Activated CD4-positive, alpha-beta T cell treated with anti-CD3 and anti-CD28 coated beads for 1 hour (primary cell): Measurements from ENCODE around the gene PCDHA6.
"Not testable (repeated sequence)": the region's sequence is repeated elsewhere in the genome, so short reads cannot be mapped to it uniquely, and the experiment has no call there.

Experiments used
- DNase-seq: peaks from one replicate; pipeline ENCODE4 v3.0.0-alpha.2; 2020

Gene PCDHA6

DNA sequence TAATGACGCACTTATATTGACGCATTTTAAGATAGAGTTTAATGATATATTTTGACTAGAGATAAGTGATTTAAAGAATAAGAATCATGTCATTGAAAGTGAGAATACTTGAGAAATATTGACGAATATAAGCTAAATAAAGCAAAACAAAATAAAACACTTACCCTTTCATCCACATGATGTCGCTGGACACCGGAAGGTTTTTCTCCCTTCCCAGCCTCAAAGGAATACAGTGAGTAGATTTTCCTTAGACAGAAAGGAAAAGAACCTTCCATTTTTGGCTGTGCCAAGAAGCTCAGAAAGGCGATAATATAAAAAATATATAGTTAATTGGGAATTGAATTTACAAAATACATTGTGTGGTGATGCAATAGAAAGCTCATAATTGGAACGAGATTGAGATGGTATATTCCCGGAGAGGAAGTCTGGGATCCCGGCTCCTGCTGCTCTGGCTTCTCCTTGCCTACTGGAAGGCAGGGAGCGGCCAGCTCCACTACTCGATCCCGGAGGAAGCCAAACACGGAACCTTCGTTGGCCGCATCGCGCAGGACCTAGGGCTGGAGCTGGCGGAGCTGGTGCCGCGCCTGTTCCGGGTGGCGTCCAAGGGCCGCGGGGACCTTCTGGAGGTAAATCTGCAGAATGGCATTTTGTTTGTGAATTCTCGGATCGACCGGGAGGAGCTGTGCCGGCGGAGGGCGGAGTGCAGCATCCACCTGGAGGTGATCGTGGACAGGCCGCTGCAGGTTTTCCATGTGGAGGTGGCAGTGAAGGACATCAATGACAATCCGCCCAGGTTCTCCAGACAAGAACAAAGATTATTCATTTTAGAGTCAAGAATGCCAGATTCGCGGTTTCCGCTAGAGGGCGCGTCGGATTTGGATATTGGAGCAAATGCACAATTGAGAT lies 6.1 kb upstream of the PCDHA6 start, which contains the start of gene PCDHA5:
Gene PCDHA5 (plus strand): TSS at position 239 of the 906 bp plus-strand sequence.
- no peak for DNase-seq

DNA sequence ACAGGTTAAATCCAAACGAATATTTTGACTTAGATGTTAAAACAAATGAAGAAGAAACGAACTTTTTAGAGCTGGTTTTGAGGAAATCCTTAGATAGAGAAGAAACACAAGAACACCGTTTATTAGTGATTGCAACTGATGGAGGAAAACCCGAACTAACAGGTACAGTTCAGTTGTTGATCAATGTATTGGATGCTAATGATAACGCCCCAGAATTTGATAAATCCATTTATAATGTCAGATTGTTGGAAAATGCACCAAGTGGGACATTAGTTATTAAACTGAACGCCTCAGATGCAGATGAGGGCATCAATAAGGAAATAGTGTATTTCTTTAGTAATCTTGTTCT lies 5.5 kb upstream of the PCDHA6 start:
- DNase-seq: no peak

DNA sequence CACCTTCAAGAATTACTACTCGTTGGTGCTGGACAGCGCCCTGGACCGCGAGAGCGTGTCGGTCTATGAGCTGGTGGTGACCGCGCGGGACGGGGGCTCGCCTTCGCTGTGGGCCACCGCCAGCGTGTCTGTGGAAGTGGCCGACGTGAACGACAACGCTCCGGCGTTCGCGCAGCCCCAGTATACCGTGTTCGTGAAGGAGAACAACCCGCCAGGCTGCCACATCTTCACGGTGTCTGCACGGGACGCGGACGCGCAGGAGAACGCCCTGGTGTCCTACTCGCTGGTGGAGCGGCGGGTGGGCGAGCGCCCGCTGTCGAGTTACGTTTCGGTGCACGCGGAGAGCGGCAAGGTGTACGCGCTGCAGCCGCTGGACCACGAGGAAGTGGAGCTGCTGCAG lies 4.8 kb upstream of the PCDHA6 start:
- not testable (repeated sequence) for DNase-seq

DNA sequence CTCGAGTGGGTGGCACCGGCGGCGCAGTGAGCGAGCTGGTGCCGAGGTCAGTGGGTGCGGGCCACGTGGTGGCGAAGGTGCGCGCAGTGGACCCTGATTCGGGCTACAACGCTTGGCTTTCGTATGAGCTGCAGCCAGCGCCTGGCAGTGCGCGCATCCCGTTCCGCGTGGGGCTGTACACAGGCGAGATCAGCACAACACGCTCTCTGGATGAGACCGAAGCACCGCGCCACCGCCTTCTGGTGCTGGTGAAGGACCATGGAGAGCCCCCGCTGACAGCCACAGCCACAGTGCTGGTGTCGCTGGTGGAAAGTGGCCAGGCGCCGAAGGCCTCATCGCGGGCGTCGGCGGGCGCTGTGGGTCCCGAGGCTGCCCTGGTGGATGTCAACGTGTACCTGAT lies 4.3 kb upstream of the PCDHA6 start:
- no peak for DNase-seq

DNA sequence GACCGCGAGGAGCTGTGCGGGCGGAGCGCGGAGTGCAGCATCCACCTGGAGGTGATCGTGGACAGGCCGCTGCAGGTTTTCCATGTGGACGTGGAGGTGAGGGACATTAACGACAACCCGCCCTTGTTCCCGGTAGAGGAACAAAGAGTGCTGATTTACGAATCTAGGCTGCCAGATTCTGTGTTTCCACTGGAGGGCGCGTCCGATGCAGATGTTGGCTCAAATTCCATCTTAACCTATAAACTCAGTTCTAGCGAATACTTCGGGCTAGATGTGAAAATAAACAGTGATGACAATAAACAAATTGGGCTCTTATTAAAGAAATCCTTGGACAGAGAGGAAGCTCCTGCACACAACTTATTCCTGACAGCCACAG lies 590 bp downstream of the PCDHA6 start:
- DNase-seq: no peak

DNA sequence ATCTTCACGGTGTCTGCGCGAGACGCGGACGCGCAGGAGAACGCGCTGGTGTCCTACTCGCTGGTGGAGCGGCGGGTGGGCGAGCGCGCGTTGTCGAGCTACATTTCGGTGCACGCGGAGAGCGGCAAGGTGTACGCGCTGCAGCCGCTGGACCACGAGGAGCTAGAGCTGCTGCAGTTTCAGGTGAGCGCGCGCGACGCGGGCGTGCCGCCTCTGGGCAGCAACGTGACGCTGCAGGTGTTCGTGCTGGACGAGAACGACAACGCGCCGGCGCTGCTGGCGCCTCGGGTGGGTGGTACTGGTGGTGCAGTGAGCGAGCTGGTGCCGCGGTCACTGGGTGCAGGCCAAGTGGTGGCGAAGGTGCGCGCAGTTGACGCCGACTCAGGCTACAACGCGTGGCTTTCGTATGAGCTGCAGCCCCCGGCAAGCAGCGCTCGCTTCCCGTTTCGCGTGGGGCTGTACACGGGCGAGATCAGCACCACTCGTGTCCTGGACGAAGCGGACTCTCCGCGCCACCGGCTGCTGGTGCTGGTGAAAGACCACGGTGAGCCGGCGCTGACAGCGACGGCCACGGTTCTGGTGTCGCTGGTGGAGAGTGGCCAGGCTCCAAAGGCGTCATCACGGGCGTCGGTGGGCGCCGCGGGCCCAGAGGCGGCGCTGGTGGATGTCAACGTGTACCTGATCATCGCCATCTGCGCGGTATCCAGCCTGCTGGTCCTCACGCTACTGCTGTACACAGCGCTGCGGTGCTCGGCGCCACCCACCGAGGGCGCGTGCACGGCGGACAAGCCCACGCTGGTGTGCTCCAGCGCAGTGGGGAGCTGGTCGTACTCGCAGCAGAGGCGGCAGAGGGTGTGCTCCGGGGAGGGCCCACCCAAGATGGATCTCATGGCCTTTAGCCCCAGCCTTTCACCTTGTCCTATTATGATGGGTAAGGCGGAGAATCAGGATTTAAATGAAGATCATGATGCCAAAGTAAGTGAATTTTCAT lies 2.0 kb downstream of the PCDHA6 start:
- DNase-seq: not testable (repeated sequence)

DNA sequence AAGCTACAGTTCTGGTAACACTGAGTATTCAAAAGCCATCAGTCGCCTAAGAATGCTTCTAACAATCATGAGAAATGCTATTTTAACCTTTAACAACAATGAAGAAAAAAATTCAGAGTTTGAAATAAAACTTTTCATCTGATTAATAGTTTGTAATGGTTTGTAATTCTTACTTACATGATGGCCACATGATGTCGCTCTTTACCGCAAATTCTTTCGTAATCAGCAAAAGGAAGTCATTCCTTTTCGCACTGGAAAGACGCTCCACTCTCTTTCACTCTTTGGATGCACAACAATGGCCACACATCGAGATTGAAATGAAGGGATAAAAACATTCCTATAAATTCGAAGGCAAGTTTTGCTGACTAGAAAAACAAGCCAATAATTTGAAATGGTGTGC lies 6.2 kb downstream of the PCDHA6 start, which contains the start of gene PCDHA7:
Gene PCDHA7 (plus strand): TSS at position 277 of the 400 bp plus-strand sequence. CDS start 115 bp downstream, at position 392.
- no peak for DNase-seq

DNA sequence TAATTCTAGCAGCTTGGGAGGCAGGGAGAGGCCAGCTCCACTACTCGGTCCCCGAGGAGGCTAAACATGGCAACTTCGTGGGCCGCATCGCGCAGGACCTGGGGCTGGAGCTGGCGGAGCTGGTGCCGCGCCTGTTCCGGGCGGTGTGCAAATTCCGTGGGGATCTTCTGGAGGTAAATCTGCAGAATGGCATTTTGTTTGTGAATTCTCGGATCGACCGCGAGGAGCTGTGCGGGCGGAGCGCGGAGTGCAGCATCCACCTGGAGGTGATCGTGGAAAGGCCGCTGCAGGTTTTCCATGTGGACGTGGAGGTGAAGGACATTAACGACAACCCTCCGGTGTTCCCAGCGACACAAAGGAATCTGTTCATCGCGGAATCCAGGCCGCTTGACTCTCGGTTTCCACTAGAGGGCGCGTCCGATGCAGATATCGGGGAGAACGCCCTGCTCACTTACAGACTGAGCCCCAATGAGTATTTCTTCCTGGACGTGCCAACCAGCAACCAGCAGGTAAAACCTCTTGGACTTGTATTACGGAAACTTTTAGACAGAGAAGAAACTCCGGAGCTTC lies 6.8 kb downstream of the PCDHA6 start:
- DNase-seq: not testable (repeated sequence)

DNA sequence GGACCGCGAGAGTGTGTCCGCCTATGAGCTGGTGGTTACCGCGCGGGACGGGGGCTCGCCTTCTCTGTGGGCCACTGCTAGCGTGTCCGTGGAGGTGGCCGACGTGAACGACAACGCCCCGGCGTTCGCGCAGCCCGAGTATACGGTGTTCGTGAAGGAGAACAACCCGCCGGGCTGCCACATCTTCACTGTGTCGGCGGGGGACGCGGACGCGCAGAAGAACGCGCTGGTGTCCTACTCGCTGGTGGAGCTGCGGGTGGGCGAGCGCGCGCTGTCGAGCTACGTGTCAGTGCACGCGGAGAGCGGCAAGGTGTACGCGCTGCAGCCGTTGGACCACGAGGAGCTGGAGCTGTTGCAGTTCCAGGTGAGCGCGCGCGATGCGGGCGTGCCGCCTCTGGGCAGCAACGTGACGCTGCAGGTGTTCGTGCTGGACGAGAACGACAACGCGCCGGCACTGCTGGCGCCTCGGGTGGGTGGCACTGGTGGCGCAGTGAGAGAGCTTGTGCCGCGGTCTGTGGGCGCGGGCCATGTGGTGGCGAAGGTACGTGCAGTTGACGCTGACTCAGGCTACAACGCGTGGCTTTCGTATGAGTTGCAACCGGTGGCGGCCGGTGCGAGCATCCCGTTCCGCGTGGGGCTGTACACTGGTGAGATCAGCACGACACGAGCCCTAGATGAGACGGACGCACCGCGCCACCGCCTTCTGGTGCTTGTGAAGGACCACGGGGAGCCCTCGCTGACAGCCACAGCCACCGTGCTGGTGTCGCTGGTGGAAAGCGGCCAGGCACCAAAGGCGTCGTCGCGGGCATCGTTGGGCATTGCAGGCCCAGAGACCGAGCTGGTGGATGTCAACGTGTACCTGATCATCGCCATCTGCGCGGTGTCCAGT lies 8.1 kb downstream of the PCDHA6 start:
- no peak for DNase-seq

DNA sequence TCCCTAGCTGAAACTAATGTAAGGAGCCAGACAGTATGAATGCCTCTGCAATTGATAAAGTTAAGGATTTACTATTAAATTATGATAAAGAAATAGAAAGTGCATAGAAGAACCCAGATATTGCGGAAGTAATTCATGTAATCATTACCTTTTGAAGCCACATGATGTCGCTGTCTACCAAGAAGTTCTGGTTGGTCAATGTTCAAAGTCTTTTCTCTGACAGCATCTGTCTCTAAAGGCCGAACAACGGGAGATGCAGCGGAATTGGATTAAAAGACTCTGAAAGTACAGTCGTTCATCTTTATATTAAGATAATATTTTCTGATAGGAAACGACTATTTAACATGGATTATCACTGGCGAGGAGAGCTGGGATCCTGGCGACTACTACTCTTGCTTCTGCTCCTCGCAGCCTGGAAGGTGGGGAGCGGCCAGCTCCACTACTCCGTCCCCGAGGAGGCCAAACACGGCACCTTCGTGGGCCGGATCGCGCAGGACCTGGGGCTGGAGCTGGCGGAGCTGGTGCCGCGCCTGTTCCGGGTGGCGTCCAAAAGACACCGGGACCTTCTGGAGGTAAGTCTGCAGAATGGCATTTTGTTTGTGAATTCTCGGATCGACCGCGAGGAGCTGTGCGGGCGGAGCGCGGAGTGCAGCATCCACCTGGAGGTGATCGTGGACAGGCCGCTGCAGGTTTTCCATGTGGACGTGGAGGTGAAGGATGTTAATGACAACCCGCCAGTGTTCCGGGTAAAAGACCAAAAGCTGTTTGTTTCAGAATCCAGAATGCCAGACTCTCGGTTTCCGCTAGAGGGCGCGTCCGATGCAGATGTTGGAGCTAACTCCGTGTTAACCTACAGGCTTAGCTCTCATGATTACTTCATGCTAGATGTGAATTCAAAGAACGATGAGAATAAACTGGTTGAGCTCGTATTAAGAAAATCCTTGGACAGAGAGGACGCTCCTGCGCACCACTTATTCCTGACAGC lies 13.5 kb downstream of the PCDHA6 start, which contains the start of gene PCDHA8:
Gene PCDHA8 (plus strand): TSS at position 210 of the 985 bp plus-strand sequence. CDS start 135 bp downstream, at position 345.
- no peak for DNase-seq

DNA sequence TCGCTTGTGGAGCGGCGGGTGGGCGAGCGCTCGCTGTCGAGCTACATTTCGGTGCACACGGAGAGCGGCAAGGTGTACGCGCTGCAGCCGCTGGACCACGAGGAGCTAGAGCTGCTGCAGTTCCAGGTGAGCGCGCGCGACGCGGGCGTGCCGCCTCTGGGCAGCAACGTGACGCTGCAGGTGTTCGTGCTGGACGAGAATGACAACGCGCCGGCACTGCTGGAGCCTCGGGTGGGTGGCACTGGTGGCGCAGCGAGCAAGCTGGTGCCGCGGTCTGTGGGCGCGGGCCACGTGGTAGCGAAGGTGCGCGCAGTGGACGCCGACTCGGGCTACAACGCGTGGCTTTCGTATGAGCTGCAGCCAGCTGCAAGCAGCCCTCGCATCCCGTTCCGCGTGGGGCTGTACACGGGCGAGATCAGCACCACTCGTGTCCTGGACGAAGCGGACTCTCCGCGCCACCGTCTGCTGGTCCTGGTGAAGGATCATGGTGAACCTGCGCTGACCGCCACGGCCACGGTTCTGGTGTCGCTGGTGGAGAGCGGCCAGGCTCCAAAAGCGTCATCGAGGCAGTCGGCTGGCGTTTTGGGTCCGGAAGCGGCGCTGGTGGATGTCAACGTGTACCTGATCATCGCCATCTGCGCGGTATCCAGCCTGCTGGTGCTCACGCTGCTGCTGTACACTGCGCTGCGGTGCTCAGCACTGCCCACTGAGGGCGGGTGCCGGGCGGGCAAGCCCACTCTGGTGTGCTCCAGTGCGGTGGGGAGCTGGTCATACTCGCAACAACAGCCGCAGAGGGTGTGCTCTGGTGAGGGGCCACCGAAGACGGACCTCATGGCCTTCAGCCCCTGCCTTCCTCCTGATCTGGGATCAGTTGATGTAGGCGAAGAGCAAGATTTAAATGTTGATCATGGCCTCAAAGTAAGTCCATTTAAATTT lies 15.3 kb downstream of the PCDHA6 start:
- DNase-seq: no peak

DNA sequence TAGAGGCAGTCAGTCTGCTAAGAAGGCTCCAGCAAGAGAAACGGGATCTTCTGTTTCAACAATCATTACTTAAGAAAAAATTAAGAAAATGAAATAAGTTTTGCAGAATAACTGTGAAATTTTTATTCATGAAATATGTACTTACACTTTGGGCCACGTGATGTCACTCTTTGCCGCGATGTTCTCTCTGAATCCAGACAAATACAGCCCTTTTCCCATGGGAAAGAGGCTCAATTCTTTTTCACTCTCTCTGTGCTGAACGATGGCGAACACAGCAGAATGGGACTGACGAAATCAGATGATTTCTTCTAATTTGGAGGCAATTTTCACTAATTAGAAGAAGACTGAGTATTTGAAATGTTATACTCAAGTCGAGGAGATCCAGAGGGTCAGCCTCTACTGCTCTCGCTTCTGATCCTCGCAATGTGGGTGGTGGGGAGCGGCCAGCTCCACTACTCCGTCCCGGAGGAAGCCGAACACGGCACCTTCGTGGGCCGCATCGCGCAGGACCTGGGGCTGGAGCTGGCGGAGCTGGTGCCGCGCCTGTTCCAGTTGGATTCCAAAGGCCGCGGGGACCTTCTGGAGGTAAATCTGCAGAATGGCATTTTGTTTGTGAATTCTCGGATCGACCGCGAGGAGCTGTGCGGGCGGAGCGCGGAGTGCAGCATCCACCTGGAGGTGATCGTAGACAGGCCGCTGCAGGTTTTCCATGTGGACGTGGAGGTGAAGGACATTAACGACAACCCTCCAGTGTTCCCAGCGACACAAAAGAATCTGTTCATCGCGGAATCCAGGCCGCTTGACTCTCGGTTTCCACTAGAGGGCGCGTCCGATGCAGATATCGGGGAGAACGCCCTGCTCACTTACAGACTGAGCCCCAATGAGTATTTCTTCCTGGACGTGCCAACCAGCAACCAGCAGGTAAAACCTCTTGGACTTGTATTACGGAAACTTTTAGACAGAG lies 20.7 kb downstream of the PCDHA6 start, which contains the start of gene PCDHA9:
Gene PCDHA9 (plus strand): TSS at position 244 of the 964 bp plus-strand sequence. CDS start 114 bp downstream, at position 358.
- not testable (repeated sequence) for DNase-seq

DNA sequence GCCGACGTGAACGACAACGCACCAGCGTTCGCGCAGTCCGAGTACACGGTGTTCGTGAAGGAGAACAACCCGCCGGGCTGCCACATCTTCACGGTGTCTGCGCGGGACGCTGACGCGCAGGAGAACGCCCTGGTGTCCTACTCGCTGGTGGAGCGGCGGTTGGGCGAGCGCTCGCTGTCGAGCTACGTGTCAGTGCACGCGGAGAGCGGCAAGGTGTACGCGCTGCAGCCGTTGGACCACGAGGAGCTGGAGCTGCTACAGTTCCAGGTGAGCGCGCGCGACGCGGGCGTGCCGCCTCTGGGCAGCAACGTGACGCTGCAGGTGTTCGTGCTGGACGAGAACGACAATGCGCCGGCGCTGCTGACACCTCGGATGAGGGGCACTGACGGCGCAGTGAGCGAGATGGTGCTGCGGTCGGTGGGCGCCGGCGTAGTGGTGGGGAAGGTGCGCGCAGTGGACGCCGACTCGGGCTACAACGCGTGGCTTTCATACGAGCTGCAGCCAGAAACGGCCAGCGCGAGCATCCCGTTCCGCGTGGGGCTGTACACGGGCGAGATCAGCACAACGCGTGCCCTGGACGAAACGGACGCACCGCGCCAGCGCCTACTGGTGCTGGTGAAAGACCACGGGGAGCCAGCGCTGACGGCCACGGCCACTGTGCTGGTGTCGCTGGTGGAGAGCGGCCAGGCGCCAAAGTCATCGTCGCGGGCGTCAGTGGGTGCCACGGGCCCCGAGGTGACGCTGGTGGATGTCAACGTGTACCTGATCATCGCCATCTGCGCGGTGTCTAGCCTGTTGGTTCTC lies 22.3 kb downstream of the PCDHA6 start:
- DNase-seq: not testable (repeated sequence)

DNA sequence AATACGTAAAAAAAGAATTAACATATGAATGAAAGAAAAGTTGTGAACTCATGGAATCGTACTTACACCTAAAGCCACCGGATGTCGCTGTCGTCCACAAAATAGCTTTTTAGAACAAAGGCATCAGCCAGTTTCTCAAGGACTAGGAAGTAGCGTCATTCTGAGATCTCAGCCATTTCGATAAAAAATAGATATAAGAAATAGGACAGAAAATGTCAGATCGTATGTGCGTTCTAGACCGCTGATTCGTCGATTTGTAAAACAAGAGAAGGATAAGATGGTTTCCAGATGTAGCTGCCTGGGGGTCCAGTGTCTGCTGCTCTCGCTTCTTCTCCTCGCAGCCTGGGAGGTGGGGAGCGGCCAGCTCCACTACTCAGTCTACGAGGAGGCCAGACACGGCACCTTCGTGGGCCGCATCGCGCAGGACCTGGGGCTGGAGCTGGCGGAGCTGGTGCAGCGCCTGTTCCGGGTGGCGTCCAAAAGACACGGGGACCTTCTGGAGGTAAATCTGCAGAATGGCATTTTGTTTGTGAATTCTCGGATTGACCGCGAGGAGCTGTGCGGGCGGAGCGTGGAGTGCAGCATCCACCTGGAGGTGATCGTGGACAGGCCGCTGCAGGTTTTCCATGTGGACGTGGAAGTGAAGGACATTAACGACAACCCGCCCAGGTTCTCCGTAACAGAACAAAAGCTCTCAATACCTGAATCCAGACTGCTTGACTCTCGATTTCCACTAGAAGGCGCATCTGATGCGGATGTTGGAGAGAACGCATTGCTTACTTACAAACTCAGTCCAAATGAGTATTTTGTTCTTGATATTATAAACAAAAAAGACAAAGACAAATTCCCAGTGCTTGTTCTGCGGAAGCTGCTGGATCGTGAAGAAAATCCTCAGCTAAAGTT lies 28.3 kb downstream of the PCDHA6 start, which contains the start of gene PCDHA10:
Gene PCDHA10 (plus strand): TSS at position 126 of the 903 bp plus-strand sequence. CDS start 152 bp downstream, at position 278.
- no peak for DNase-seq

DNA sequence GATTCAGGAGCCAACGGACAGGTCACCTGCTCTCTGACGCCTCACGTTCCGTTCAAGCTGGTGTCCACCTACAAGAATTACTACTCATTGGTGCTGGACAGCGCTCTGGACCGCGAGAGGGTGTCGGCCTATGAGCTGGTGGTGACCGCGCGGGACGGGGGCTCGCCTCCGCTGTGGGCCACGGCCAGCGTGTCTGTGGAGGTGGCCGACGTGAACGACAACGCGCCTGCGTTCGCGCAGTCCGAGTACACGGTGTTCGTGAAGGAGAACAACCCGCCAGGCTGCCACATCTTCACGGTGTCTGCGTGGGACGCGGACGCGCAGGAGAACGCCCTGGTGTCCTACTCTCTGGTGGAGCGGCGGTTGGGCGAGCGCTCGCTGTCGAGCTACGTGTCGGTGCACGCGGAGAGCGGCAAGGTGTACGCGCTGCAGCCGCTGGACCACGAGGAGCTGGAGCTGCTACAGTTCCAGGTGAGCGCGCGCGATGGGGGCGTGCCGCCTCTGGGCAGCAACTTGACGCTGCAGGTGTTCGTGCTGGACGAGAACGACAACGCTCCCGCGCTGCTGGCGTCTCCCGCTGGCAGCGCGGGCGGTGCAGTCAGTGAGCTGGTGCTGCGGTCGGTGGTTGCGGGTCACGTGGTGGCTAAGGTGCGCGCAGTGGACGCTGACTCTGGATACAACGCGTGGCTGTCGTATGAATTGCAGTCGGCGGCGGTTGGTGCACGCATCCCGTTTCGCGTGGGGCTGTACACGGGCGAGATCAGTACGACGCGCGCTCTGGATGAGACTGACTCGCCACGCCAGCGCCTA lies 29.6 kb downstream of the PCDHA6 start:
- no peak for DNase-seq
